NCI-H146 (cell line): ENCODE measurements around the gene BTF3L4.

ENCODE experiments used
- DNase-seq: peaks from one replicate; lab custom pipeline; 2025; lab: John Stamatoyannopoulos, UW

The BTF3L4 gene

GRCh38 chr1:52123622-52124021 is 67.5 kb downstream of the BTF3L4 start:
- DNase-seq: no peak

DNA sequence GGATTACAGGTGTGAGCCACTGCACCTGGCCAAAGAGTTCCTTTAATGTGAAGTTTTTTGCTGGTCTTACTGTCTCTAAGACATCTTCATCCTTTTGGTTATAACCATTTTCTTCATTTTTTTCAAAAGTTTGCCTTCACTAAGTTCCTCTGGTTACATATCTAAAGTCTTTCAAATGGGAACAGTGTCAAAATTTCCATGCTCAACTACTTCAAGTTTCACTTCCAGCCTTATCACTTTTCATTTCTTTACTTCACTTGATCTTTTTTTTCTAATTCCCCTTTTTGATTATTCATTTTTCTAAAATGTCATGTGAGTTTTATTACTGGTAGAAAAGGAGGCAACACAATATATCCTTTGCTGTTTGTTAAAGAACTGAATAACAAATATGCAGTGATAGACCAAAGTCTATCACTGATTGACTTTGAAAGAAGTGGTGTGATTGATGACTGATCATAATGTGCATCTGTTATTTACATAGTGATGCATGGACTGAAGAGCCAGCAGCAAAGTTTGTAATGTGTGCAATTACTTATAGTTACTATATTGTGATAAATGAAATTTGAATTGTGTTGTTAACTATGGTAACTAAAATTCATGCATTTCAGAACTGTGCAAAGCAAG is 69.8 kb downstream of the BTF3L4 start:
- DNase-seq: no peak

- peak; percentile 63 for DNase-seq
These were observed 71.4 kb downstream of the BTF3L4 start for GRCh38 chr1:52127181-52128180.

DNA sequence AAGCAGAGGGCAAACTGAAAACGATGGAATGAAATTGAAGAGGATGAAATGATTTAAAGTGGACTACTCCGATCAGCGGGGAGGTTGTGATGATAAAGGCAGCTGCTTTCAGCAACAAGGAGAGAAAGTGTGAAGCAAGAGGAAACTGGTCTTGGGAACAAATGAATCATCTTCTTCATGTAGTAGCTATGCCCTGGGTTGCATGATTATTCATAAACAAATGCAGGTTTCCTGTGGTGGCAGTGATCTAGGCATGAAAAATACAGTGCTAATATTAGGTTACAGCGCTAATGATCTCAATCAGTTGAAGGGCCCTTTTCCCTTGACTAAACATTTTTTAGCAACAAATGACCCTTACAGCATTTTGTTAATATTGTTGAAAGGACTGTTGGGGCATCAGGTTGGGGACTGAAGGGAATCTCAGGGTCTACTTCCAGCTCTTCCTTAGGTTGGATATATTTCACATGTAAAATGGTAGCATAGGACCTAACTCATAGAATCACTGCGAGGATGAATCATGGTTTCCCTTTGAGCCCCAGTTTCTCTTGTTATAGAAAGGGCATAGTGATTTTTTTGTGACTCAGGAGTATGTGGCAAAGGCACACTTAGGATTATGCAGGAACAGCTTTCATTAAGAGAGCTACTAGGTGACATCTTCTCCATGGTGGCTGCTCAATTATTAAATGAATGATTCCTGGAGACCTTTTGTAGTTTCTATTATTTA is 83.9 kb downstream of the BTF3L4 start:
- no peak for DNase-seq
